Immature natural killer cell (primary cell): ENCODE results near the gene SUB1. TPM values are rescaled to one million over a fixed set of nuclear protein-coding genes. Genes with fewer than 3 reads are reported as not detected.

ENCODE experiments used
- polyA plus RNA-seq, 3 donors: library from polyadenylated mRNA; unstranded; fragments of 300-500 nt; fragmentation: Illumina TruSeq; gene quantifications; one replicate each; pipeline ENCODE4 v1.2.3, GENCODE V29; 2021

SUB1 gene
- polyA plus RNA-seq, 3 donors from 2014 or later: 471 to 654 (median 487) TPM

Other genes with a start within 250 kb of the SUB1 start
- gene ZFR, start 140.8 kb upstream of the SUB1 start, polyA plus RNA-seq: 10 to 100 TPM; 63.1 to 90.6 (median 66.2) TPM
- gene NPR3, start 125.8 kb downstream of the SUB1 start, polyA plus RNA-seq: under 1 TPM in 1 of 3 donors, not detected in 2; 0.04 TPM